Stimulated activated CD4-positive, alpha-beta T cell treated with anti-CD3 and anti-CD28 coated beads, Interleukin-1b, Interleukin-23, amount 100 ng/mL, for 1 hour (primary cell): Measurements from ENCODE around the gene DGKE.
A peak's percentile ranks its signal among the peaks of the same experiment; 100 is the strongest.

Experiments used
- DNase-seq, 2 donors: peaks; one replicate each; pipeline ENCODE4 v3.0.0-alpha.2; 2020; ENCODE audit warnings: low read depth in 2 of 2

The DGKE gene

DNA sequence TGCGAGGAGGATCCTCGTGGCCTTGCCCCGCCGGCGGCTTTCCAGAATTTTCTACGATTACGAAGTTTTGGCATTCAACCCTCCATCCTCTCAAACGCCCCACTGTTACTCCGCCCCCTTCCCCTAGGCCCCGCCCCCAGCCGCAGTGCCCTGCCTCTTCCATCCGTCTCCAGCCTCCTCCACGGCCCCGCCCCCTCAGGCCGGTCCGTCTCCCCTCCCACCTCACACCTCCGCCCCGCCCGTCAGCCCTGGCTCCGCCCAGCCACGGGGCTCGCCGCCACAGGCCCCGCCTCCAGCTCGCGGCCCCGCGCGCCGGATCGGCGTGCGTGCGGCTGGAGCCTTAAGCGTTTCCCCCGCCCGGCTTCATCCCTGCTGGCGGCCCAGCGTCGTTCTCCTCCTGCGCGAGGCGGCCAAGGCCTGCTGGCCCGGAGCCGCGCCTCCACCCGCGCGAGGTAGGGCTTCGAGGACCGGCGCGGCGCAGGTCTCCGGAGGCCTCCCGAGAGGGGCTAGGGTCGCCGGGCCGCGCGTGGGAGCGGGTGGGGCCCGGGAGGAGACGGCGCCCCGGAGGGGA is at the start of gene DGKE, which contains the start of gene C17orf67:
Gene DGKE (plus strand): TSS at position 343 of the 571 bp plus-strand sequence. CDS start 645 bp downstream, outside the sequence.
Gene C17orf67 (minus strand): TSS at position 112 of the 571 bp plus-strand sequence. CDS start 18,110 bp downstream, outside the sequence.
- peak; percentile 99 to 100 for DNase-seq

DNA sequence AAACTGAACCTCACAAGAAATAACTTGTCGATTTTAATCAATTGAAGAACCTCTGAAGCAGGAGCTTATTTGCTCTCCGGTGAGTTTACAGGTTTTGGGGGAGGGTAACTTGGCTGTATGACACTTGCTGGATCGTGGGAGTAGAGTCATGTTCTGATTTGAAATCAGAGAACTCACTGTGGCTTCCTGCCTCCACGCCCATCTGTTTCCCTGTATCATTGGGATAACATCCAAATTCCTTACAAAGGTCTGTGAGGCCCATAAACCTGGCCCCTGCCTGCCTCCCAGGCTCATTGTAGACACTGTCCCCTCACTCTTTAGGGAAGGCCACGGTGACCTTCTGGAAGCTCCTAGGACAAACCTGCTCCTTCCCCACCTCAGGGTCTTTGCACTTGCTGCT is 48.5 kb upstream of the DGKE start:
- DNase-seq: no peak

DNA sequence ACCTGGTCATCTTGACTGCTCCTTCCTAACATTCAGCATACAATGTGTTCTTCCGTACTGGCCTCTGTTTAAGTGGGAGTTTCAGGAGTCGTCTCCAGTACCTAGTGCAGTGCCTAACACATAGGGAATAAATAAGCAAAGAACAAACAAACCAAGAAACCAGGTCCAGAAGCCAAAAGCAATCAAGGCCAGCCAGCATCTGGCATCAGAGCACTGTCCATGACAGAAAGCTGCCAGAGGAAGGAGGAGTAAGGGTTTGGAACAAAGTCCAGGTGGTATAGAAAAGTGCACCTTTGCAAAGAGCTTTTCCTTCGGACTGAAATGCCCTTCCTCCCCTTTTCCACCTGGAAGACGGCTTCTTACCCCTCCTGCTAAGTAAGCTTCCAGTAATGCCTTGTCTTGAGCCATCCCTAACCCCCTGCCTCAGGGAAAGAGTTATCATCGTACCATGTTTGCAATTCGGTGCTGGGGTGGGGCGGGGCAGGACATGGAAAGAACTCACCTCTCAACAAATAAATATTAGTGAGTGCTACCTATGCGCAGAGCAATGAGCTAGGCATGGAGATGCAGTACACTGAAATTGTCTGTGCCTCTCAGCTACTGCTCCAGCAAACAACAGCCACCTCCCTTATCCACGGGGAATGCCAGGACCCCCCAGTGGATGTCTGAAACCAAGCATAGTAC is 47.8 kb upstream of the DGKE start:
- DNase-seq: no peak

DNA sequence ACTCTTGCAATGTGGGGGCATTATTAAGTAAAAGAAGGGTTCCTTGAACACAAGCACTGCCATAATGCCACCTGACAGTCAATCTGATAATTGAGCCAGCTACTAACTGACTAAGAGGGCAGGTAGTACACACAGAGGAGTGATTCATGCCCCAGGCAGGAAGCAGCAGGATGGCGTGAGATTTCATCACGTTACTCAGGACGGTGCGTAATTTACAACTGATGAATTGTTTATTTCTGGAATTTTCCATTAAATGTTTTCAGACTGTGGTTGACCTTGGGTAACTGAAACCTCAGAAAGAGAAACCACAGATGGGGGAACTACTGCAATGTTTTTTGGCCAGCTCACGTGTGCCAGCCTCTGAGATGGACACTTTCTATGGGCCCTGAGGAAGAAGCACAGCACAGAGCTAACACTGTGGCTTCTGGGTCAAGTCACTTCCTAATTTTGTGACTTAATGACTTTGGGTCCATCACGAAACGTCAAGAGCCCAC is 46.9 kb upstream of the DGKE start:
- DNase-seq: peak in 1 of 2 donors; percentile 17

DNA sequence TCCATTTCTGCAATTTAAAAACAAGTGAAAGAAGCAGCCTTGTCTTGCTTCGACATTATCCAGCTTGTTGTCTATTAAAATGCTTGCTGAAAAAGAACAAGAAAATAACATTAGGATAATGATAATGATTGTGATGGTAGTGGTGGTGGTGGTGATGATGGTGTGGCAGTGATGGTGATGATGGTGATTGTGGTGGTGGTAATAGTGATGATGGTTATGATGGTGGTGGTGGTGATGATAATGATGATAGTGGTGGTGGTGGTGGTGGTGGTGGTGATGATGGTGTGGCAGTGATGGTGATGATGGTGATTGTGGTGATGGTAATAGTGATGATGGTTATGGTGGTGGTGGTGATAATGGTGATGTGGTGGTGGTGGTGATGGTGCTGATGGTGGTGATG is 41.7 kb upstream of the DGKE start:
- no peak for DNase-seq

DNA sequence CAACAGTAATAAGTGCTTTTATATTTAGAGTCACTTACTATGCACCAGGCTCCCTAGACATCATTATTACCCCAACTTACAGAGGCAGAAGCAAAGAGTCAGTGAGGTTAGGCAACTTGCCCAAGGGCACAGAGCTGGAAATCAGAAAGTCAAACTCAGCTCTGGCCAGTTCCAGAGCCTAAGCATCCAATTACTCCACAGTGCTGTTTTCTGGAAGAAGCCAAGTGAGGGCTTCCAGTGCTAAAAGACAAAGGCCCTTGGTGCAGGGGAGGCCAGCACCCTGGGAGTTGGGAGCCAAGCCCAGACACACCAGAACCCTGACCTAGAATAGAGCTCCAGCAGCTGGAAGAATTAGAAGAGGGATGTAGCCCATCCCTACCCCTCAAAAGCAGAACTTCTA is 40.4 kb upstream of the DGKE start:
- no peak for DNase-seq

DNA sequence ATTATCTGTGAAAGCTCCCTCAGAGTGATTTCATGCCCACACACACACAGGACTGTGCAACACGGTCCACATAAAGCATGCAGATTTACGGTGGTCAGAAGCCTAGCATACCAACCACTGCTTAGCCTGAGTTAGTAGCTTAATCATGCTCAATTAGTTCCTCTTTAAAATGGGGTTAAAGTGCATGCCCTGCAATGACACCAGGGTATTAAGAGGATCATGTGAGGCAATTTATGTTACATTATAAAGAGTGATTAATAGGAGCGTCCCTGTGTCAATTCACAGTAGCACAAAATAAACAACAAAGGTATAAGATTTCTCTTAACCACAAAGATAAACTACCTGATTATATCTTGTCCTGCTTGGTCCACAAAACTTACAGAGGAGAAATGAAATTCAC is 40.0 kb upstream of the DGKE start:
- DNase-seq: no peak

DNA sequence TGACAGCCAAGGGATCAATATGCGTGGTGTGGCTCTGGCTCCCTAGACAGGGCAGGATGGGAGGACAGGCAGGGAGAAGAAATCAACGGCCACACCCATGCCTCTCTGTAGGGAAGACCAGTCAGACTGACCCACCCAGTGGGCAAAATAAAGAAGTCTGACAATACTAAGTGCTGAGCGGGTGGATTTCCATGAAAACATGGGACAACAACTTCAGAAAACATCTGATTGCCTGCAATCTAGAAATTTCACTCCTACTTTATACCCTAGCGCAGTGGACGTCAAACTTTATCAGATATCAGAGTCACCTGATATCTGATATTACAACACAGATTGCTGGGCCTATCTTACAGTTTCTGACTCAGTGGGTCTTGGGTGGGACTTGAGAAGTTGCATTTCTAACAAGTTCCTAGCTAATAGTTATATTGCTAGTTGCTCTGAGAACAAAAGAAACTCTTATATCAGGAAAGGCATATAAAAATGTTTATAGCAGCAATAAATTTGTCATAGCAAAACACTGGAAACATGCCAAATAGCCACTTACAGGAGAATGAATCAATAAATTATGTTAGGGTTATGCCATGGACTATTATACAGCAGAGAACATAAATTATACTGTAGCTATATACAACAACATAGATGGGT is 38.6 kb upstream of the DGKE start:
- no peak for DNase-seq

DNA sequence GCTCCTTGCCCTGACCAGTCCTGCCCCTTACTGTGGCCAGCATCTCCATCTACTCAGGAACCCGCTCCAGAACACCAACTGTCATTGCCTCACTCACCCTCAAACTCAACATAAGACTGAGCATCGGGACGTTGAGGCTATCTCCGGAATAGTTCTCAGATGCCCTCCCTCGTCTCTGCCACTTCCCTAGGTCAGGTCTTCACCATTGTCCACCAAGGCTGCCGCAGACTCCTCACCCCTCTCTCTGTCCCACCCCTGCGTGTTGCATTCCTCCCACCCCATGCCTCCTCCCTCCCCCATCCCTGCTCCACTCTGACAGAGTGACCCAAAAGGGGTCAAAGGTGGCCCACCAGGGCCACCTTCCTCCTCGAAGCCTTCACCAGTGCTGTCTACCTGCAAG is 37.4 kb upstream of the DGKE start:
- DNase-seq: no peak

DNA sequence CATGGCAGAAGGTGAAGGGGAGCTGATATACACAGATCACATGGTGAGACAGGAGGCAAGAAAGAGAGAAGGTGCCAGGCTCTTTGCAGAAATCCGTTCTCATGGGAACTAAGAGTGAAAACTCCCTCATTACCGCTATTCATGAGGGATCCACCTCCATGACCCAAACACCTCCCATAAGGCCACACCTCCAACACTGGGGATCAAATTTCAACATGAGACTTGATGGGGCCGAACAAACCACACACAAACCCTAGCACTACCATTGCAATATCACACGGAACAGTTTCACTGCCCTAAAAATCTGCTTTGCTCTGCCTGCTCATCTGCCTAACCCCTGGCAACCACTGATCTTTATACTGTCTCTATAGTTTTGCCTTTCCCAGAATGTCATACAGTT is 35.0 kb upstream of the DGKE start:
- no peak for DNase-seq

DNA sequence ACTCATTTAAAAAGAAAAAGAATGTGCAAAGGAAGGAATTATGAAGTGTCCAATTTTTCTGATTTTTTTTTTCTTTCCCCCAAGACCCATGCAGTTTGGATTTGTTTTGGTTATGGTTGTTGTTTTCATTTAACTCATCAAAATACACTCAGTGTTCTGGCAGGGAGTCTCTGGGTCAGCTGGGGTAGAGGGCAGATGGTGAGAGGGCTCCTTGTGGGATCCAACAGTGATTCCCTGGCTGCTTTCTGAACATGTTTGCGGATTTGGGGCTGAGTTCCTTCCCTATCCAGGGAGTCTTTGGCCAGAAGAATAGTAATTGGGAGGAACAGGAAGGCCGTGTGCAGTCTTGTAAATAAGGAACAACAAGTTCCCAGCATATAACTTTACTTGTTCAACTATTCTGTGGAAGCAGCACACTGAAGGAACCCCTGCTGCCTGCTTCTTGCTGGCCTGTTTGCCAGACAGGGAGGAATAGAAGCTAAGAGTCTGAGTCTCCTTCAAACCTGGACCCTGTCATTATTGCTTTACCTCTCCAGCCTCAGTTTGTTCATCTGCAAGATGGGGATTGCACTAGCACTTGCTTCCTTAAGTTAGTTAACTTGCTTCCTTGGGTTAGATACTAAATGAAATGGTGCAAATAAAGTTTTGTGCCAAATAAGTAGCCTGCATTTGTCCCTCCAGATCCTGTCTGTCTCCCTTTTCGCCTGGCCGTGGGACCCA is 32.3 kb upstream of the DGKE start:
- no peak for DNase-seq

DNA sequence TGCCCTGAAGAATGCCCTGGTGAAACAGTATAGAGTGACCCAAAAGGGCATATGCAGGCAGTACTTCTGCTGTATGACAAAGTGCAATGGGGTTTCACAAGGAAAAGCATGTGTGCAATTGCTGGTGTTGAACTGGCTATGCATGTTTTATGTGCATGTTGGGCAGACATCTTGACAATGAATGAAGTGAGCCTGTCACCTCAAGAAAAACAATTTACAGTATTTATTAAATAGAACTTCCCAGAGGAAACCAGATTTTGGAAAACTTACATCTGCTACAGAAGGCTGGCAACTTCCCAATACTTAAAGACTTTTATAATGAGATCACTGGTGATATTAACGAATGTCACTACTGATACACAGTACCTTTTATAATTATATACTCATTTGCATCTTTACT is 30.9 kb upstream of the DGKE start:
- DNase-seq: no peak

DNA sequence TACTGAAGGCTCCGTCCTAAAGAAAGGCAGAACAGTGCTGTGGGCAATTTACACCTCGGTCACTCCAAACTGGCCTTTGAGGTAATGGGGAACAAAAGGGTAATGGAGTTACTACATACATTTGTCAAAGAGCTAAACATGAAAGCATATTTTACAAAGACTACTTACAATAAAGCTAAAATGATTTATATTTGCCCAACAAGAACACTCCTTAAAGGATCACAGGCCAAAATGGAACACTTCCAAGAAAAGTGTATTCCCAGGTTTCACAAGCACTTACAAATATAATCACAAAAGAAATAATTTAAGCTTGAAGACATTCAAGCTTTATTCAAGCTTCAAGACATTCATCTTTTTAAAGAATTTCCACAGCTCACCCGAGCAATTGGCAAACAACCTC is 29.5 kb upstream of the DGKE start:
- no peak for DNase-seq

DNA sequence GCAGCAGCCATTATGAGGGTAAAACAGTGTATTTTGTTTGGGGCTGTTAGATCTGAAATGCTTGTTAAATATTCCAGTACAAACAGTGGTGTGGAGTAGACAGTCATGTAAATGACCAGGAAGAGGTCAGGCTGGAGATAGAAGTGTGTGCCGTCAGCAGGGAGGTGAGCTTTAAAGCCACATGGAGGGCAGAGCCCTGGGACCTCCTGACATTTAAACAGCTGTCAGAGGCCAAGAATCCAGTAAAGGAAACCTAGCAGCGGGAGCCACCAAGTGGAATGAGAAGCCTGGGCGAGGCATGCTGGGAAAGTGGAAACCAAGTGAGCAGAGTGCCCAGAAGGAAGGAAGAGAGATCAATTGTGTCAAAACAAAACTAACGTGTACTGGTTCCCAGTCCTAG is 27.0 kb upstream of the DGKE start:
- DNase-seq: no peak

DNA sequence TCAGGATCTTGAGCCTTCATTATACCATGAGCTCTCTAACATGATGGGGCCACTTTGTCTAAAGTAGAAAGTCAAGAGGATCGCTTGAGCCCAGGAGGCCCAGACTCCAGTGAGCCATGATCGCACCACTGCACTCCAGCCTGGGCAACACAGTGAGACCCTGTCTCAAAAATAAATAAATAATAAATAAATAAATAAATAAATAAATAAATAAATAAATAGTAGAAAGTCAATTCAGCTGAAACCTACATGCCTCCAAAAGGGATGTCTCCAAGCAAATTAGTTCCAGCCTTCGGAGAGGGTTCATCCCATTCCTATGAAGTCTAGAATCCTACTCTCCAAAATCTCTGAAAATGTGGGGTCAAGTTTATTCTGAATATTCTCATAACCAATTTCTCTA is 26.2 kb upstream of the DGKE start:
- no peak for DNase-seq

DNA sequence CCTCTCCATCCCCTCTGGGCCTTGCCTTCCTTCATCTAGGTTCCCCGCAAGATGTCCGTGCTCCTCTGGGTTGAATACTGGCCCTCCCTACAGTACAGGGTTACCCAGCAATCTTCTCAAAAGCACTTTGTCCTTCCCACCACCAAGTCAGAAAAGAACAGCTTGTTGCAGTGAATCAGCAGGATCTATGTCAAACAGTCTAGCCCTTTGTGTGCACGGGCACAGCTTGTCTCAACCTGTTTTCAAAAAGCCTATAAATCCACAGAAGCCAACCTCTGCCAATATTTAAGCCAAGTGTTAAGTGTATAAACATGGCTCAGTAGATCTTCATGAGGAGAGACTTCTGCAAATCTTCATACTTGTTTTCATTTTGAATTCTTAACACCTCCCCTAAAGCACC is 25.4 kb upstream of the DGKE start:
- DNase-seq: no peak

DNA sequence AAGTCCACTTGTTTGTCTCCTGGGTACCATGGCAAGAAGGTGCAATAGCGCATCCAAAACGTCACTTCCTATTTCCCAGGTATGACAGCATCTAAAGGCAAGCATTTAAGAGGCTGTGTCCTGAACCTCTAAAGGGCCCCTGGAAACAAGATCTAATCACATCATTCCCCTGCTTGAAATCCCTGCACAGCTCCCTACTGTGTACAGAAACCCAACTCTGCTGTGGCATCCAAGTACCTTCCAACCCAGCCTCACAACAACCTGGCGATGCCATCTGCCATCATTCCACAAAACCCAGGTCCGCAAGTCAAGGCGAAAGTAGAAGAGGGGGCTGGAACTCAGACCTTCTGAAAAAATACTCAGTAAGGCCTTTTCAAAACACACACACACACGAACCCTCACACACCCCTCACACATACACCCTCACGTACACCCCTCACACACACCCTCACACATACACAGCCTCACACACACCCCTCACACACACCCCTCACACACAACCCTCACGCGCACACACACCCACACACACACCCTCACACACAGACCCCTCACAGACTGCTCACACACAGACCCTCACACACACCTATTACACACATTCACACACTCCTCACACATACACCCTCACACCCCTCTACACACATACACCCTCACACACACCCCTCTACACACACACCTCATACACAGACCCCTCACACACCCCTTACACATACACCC is 24.7 kb upstream of the DGKE start:
- no peak for DNase-seq

DNA sequence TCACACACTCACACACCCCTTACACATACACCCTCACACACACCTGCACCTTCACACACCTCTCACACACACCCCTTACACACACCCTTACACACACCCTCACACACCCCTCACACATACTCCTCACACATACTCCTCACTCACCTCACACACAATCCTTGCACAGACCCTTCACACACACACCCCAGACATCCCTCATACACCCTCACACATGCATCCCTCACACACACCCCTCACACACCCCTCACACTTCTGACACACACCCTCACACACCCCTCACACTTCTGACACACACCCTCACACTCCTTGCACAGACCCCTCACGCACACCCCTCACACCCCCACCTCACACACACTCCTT is 24.2 kb upstream of the DGKE start:
- DNase-seq: no peak

DNA sequence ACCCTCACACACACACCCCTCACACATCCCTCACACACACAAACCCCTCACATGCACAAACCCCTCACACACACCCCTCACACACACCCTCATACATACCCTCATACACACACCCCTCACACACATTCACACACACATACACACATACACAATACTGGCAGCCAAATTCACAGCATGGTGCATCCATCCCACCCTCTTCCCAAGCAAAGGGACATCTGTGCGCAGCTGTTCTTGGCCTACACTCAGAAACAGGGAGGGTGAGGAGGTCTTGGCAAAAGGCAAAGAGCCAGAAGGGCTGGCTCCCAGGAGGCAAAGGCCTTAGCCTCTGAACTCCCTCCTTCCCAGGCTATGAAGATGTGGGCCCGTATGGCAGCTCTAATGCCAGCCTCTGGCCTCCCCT is 23.6 kb upstream of the DGKE start:
- no peak for DNase-seq

DNA sequence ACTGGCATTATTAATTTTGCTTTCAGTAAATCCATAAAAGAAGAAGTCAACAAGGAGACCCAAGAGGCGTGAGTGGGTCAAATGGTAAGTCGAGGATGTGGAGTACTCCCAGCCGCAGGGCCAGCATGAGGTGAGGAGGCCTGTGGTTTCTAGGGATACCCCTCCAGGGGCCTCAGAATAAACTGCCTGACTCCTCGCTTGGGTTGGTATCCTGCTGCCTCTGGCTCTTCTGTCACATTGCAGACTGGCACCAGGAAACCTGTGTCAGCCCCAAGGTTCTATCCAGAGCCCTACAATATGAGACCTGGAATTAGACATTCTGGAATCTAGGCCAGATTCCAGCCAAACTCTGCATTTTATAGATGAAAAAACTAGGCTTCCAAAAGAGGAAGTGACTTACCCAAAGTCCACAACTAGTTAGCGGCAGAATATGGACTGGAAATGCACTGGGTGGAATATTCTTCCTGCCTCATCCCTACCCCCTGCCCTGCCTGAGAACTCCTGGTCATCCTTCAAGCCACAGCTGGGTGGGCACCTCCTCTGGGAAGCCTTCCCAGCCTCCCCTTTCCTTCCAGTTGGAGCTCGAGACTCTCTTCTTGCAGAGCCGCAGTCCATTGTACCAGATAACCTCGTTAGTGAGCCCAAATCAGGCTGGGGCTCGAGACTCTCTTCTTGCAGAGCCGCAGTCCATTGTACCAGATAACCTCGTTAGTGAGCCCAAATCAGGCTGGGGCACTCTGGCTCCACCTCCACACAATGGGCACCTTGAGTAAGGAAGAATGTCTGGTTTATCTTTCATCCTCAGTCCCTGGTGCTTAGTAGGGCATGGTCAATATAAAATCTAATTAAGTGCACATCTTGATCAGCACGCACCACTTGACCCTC is 22.8 kb upstream of the DGKE start:
- DNase-seq: no peak

DNA sequence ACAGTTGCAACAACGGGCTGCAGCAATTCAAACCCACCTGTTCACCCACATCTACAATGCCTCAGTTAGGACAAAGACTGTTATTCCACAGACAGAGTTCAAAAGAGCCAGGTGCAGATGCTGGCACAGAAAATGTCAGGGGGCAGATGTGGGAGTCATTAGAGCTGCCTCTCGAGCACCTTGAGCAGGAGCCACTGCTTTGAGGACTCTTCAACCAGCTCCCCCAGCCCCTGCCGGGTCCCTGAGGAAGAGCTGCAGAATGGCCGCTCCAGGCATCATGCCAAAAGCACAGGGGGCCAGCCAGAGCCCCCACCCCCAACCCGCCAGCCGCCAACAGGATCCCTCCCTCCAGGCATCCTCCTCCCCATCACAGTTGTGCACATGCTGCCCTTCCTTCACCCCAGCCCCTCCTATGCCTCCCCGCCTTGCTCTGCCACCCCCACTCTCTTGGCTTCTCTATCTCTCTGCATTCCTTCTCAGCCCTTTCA is 21.0 kb upstream of the DGKE start:
- DNase-seq: no peak
